ENCODE data around the gene TOM1L2. TPM values are rescaled to one million over a fixed set of nuclear protein-coding genes. Genes with fewer than 3 reads are reported as not detected.
A peak's percentile ranks its signal among the peaks of the same experiment; 100 is the strongest.

Gene TOM1L2
- total RNA-seq, 1 donor from 2014 or later: 287 TPM

- no peak for DNase-seq
Measured at GRCh38 chr17:17870247-17870646, 102.0 kb downstream of the TOM1L2 start.

GRCh38 chr17:17868641-17869522 lies 103.3 kb downstream of the TOM1L2 start:
- peak; percentile 74 for ATAC-seq
- intact Hi-C loops (cut with micrococcal nuclease): no loop called here
- no peak for DNase-seq

More at GRCh38 chr17:17870247-17870646, 102.0 kb downstream of the TOM1L2 start:
- intact Hi-C loops (cut with micrococcal nuclease): no loop called here
- ATAC-seq: no peak

GRCh38 chr17:17866897-17867296 lies 105.3 kb downstream of the TOM1L2 start:
- intact Hi-C loops (cut with micrococcal nuclease): no loop called here
- no peak for ATAC-seq
- DNase-seq: peak; percentile 14

- intact Hi-C loops (cut with micrococcal nuclease): no loop called here
- peak; percentile 7 for DNase-seq
Measured at GRCh38 chr17:17866425-17866824, 105.8 kb downstream of the TOM1L2 start.

GRCh38 chr17:17865035-17865434 lies 107.2 kb downstream of the TOM1L2 start:
- DNase-seq (no peak), ATAC-seq (no peak)
- intact Hi-C loops (cut with micrococcal nuclease): no loop called here

More at GRCh38 chr17:17866425-17866824, 105.8 kb downstream of the TOM1L2 start:
- ATAC-seq: no peak

- no peak for ATAC-seq
- no peak for DNase-seq
- intact Hi-C loops (cut with micrococcal nuclease): loop anchor here (5.0 kb wide), 1 partner anchor 48 kb away; no protein-coding TSS in a partner anchor
Measured at GRCh38 chr17:17860766-17861107, 111.5 kb downstream of the TOM1L2 start.

- DNase-seq (peak; percentile 85), ATAC-seq (peak; percentile 97)
- intact Hi-C loops (cut with micrococcal nuclease): loop anchor here (5.0 to 10.0 kb wide), 2 partner anchors 48 to 175 kb away; partner anchors contain the start of gene RAI1
Measured at GRCh38 chr17:17859909-17860765, 112.1 kb downstream of the TOM1L2 start.

GRCh38 chr17:17857496-17857895 lies 114.7 kb downstream of the TOM1L2 start:
- no peak for DNase-seq
- intact Hi-C loops (cut with micrococcal nuclease): loop anchor here (10.0 kb wide), 1 partner anchor 173 kb away; the partner anchor contains the start of gene RAI1
- ATAC-seq: no peak

GRCh38 chr17:17856386-17856785 lies 115.8 kb downstream of the TOM1L2 start:
- intact Hi-C loops (cut with micrococcal nuclease): loop anchor here (10.0 kb wide), 1 partner anchor 172 kb away; the partner anchor contains the start of gene RAI1
- ATAC-seq (no peak), DNase-seq (no peak)

- intact Hi-C loops (cut with micrococcal nuclease): loop anchor here (10.0 kb wide), 1 partner anchor 171 kb away; the partner anchor contains the start of gene RAI1
- ATAC-seq (no peak), DNase-seq (peak; percentile 34)
Measured at GRCh38 chr17:17855976-17856375, 116.2 kb downstream of the TOM1L2 start.

- no peak for ATAC-seq
- intact Hi-C loops (cut with micrococcal nuclease): loop anchor here (10.0 kb wide), 1 partner anchor 169 kb away; the partner anchor contains the start of gene RAI1
- DNase-seq: no peak
Measured at GRCh38 chr17:17853811-17854447, 118.3 kb downstream of the TOM1L2 start.

GRCh38 chr17:17852930-17853329 lies 119.3 kb downstream of the TOM1L2 start:
- ATAC-seq (no peak), DNase-seq (no peak)
- intact Hi-C loops (cut with micrococcal nuclease): loop anchor here (10.0 kb wide), 1 partner anchor 168 kb away; the partner anchor contains the start of gene RAI1

- DNase-seq (peak; percentile 51), ATAC-seq (peak; percentile 41)
- intact Hi-C loops (cut with micrococcal nuclease): loop anchor here (10.0 kb wide), 1 partner anchor 167 kb away; the partner anchor contains the start of gene RAI1
Measured at GRCh38 chr17:17851103-17852002, 120.8 kb downstream of the TOM1L2 start.

- ATAC-seq (peak; percentile 72), DNase-seq (peak; percentile 64)
- intact Hi-C loops (cut with micrococcal nuclease): loop anchor here (10.0 kb wide), 1 partner anchor 165 kb away; the partner anchor contains the start of gene RAI1
Measured at GRCh38 chr17:17849845-17850373, 122.3 kb downstream of the TOM1L2 start.

GRCh38 chr17:17849147-17849820 lies 122.9 kb downstream of the TOM1L2 start:
- intact Hi-C loops (cut with micrococcal nuclease): no loop called here
- DNase-seq: peak; percentile 70
- peak; percentile 56 for ATAC-seq

- intact Hi-C loops (cut with micrococcal nuclease): no loop called here
- DNase-seq (peak; percentile 25), ATAC-seq (no peak)
Measured at GRCh38 chr17:17848311-17849082, 123.7 kb downstream of the TOM1L2 start.

Data from left ventricle myocardium superior (tissue), 1 donor.